ENCODE data around the gene LYPD5.
"Not testable (repeated sequence)": the region's sequence is repeated elsewhere in the genome, so short reads cannot be mapped to it uniquely, and the experiment has no call there.

The LYPD5 gene, protein sequence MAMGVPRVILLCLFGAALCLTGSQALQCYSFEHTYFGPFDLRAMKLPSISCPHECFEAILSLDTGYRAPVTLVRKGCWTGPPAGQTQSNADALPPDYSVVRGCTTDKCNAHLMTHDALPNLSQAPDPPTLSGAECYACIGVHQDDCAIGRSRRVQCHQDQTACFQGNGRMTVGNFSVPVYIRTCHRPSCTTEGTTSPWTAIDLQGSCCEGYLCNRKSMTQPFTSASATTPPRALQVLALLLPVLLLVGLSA

GRCh38 chr19:43802216-43802951, at the start of gene LYPD5:
LYPD5 (minus strand) TSS chr19:43802447; CDS start chr19:43802380, 67 bp downstream.
- no peak for DNase-seq (ENCODE audit: low read depth in 2 of 2)

GRCh38 chr19:43848821-43849220, 46.6 kb upstream of the LYPD5 start:
- no peak for DNase-seq (ENCODE audit: low read depth in 2 of 2)

- no peak for DNase-seq (ENCODE audit: low read depth in 2 of 2)
Measured at GRCh38 chr19:43847884-43848283, 45.6 kb upstream of the LYPD5 start.

GRCh38 chr19:43847246-43847645, 45.0 kb upstream of the LYPD5 start:
- no peak for DNase-seq (ENCODE audit: low read depth in 2 of 2)

- DNase-seq (ENCODE audit: low read depth in 2 of 2) = no peak
Measured at GRCh38 chr19:43842007-43842406, 39.8 kb upstream of the LYPD5 start.

GRCh38 chr19:43839139-43839538, 36.9 kb upstream of the LYPD5 start:
- DNase-seq (ENCODE audit: low read depth in 2 of 2) = no peak

DNA sequence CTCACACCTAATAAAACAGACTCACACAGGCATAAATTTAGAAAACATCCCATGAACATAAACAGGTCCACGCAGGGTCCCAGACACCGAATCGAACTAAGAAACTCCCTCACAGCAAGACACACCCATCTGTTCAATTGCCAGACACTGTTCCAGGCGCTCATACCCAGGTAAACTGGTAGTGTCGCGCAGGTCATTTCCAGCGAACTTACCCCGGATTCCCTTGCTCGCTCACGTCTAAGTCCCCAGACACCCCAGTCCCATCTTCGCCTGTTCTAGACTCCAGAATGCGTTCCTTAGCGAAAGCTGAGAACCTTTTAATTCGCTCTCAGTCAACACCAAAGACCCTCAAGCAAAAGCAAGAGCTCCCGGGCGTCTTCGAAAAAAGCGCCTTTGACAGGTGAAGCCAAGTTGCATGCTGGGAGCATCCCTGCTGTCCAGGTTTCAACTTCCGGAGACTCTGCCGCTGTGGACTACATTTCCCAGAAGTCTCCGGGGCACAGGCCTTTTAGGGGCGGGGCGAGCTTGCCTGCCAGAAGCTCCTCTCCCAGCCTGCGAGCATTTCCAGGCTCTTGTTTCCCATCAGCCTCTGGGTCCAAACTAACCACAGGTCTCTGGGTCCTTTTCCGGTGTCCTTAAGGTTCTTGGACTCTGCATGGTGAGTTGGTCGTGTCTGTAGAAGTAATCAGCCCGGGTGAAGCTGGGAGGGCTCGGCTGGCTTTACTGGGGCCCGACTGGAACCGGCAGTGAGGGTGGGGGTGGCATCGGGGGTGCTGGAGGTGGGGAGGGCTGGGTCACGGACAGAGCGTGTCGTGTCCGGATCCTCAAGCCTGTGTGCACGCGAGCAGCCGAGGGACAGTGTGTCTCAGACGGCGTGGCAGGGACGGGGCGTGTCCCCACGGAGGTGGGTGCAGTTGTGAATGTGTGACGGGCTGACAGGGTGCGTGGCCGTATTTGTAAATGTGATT, 24.8 kb upstream of the LYPD5 start, which contains the start of gene ZNF283:
Gene ZNF283 (plus strand): TSS at position 535 of the 968 bp plus-strand sequence. CDS start 6,184 bp downstream, outside the sequence.
- peak; percentile 58 to 67 for DNase-seq (ENCODE audit: low read depth in 2 of 2)

- DNase-seq (ENCODE audit: low read depth in 2 of 2) = not testable (repeated sequence)
Measured at GRCh38 chr19:43824572-43824971, 22.3 kb upstream of the LYPD5 start.

DNA sequence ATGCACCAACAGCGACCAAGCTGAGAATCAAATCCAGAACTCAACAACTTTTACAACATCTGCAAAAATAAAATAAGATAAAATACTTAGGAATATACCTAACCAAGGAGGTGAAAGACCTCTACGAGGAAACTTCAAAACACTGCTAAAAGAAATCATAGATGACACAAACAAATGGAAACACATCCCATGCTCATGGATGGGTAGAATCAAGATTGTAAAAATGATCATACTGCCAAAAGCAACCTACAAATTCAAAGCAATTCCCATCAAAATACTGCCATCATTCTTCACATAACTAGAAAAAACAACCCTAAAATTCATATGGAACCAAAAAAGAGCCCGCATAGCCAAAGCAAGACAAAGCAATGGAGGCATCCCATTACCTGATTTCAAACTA, 21.6 kb upstream of the LYPD5 start:
- DNase-seq (ENCODE audit: low read depth in 2 of 2) = not testable (repeated sequence)

DNA sequence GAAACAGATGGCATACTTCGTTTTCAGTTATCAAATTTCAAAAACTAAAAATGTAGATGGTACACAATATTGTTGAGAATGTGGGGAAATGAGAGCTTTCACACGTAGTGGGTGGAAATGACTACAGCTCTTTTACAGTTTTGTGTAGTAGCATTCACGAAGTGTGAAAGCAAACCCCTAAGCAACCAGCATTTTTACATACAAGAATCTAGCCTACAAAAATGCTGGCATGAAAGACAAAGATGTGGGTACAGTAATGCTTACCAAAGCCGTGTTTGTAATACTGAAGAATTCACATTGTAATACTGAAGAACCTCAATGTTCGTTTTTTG, 18.6 kb upstream of the LYPD5 start:
- DNase-seq (ENCODE audit: low read depth in 2 of 2) = no peak

- DNase-seq (ENCODE audit: low read depth in 2 of 2) = no peak
Measured at GRCh38 chr19:43820098-43820883, 18.0 kb upstream of the LYPD5 start.

DNA sequence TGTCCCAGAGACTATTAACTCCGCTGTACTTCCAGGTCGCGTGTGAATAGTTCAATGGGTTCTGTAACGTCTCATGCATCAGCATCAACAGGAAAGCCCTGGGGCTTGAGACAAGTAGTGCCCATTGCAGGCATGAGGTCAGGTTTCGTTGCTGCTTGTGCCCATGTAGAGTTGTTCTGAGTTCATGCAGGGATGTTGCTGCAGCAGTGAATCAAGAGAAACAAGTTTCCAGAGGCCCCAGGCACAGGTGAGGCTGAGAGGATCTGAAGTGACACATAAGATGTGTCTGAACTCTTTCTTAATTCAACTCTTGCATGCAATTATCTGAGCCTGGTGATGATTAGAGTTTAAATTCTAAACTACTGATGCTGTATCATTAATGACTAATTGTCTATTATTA, 16.3 kb upstream of the LYPD5 start:
- no peak for DNase-seq (ENCODE audit: low read depth in 2 of 2)

DNA sequence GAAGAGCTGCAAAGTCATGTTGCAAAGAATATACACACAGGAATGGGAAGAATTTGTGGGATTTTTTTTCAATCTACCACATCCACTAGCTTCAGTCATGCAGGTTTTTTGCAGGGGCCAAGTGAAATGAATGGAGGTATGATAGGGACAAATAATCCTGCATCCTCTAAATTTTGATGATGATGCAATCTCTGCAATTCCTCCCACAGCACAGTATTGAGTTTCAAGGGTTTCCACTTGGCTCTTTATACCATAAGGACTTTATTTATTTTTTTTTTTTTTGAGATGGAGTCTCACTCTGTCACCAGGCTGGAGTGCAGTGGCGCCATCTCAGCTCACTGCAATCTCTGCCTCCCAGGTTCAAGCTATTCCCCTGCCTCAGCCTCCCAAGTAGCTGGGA, 15.2 kb upstream of the LYPD5 start:
- DNase-seq (ENCODE audit: low read depth in 2 of 2) = not testable (repeated sequence)

GRCh38 chr19:43814663-43815352, 12.6 kb upstream of the LYPD5 start:
- DNase-seq (ENCODE audit: low read depth in 2 of 2) = no peak

DNA sequence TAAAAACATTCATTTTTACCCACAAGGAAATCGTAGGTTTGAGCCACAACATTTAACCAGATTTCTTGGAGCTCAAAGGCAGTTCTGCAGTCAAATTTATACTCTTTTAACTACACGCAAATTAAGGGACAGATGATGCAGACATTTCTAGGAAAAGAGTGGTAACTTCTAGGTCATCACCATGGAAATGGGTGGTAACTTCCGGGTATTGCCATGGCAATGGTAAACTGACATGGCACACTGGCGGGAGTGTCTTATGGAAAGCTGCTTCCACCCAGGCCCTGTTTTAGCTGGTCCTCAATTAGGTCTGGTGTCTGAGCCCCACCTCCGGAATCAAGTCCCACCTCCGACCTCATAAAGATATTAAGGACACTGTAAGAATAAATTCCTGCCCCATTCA, 10.4 kb upstream of the LYPD5 start:
- no peak for DNase-seq (ENCODE audit: low read depth in 2 of 2)

GRCh38 chr19:43812259-43812658, 10.0 kb upstream of the LYPD5 start:
- no peak for DNase-seq (ENCODE audit: low read depth in 2 of 2)

- no peak for DNase-seq (ENCODE audit: low read depth in 2 of 2)
Measured at GRCh38 chr19:43811837-43812236, 9.6 kb upstream of the LYPD5 start.

DNA sequence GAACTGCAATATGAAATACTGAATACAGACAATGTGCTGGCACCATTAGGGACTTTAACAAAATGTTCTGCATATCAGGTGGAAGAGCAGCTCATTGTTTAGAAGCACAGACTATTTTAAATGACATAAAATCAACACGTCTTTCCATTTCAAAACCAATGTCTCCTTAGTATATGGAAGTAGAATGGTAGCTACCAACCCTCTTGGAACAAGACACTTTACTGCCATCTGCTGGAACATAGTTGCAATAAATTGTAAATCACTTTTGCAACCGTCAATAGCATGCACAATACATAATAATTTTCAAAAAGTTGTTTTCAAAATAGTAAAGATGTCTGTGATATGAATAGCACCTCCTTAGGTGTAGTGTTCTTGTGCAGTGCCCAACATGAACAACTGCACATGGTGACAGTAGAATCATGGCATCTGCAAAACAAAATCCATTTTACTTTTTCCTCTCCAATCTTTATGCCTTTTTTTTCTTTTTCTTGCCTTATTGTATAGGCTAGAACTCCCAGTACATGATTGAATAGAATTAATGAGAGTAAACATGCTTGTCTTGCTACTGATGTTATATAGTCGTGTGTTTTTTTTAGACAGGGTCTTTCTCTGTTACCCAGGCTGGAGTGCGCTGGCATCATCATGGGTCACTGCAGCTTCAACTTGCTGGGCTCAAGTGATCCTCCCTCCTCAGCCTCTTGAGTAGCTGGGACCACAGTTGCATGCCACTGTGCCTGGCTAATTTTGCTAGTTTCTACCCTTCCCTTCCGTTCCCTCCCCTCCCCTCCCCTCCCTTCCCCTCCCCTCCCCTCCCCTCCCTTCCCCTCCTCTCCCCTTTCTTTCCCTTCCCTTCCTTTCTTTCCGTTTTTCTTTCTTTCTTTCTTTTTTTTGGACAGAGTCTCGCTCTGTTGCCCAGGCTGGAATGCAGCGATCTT, 7.8 kb upstream of the LYPD5 start:
- no peak for DNase-seq (ENCODE audit: low read depth in 2 of 2)

- DNase-seq (ENCODE audit: low read depth in 2 of 2) = no peak
Measured at GRCh38 chr19:43807651-43808050, 5.4 kb upstream of the LYPD5 start.

- DNase-seq (ENCODE audit: low read depth in 2 of 2) = no peak
Measured at GRCh38 chr19:43806848-43807247, 4.6 kb upstream of the LYPD5 start.

Measured in stimulated activated CD8-positive, alpha-beta memory T cell treated with anti-CD3 and anti-CD28 coated beads, Interleukin-2, amount 100 ng/mL, for 1 hour (primary cell).